ENCODE results near the gene SYT7.
A peak's percentile ranks its signal among the peaks of the same experiment; 100 is the strongest.

Gene SYT7

GRCh38 chr11:61579676-61580270 lies 1.1 kb downstream of the SYT7 start:
- DNase-seq = no peak

GRCh38 chr11:61578819-61579675 lies 1.8 kb downstream of the SYT7 start:
- no peak for DNase-seq

GRCh38 chr11:61577383-61578118 lies 3.3 kb downstream of the SYT7 start:
- DNase-seq = no peak

- no peak for DNase-seq
Measured at GRCh38 chr11:61575886-61576861, 4.7 kb downstream of the SYT7 start.

- no peak for DNase-seq
Measured at GRCh38 chr11:61574611-61575010, 6.3 kb downstream of the SYT7 start.

GRCh38 chr11:61572913-61573312 lies 8.0 kb downstream of the SYT7 start:
- no peak for DNase-seq

GRCh38 chr11:61571869-61572268 lies 9.0 kb downstream of the SYT7 start:
- no peak for DNase-seq

GRCh38 chr11:61571337-61571736 lies 9.5 kb downstream of the SYT7 start:
- DNase-seq = no peak

GRCh38 chr11:61569701-61570100 lies 11.2 kb downstream of the SYT7 start:
- DNase-seq = no peak

- DNase-seq = no peak
Measured at GRCh38 chr11:61569018-61569417, 11.9 kb downstream of the SYT7 start.

GRCh38 chr11:61567286-61568061 lies 13.4 kb downstream of the SYT7 start:
- DNase-seq = peak; percentile 90

GRCh38 chr11:61564936-61565696 lies 15.8 kb downstream of the SYT7 start:
- DNase-seq = no peak

- DNase-seq = no peak
Measured at GRCh38 chr11:61560751-61561150, 20.1 kb downstream of the SYT7 start.

- no peak for DNase-seq
Measured at GRCh38 chr11:61556621-61557020, 24.3 kb downstream of the SYT7 start.

- DNase-seq = no peak
Measured at GRCh38 chr11:61555978-61556377, 24.9 kb downstream of the SYT7 start.

GRCh38 chr11:61555051-61555969 lies 25.6 kb downstream of the SYT7 start:
- no peak for DNase-seq

- peak; percentile 72 for DNase-seq
Measured at GRCh38 chr11:61554172-61554988, 26.5 kb downstream of the SYT7 start.

- DNase-seq = no peak
Measured at GRCh38 chr11:61553373-61554171, 27.3 kb downstream of the SYT7 start.
